GM23338 (cell line): ENCODE measurements around the gene SELENOO. TPM values are rescaled to one million over a fixed set of nuclear protein-coding genes. Genes with fewer than 3 reads are reported as not detected.

Source experiments
- ATAC-seq: fragments of 200-7000 bp; cut with Tn5 transposase; 3 replicates; pipeline ENCODE4 v1.9.1; 2020
- DNase-seq: peaks from one replicate; pipeline ENCODE4 v3.0.0-alpha.2; 2015; ENCODE audit warnings: low spot score
- H2AFZ ChIP-seq: fragments of 200-600 bp; sonication (generic); 2 replicates; pipeline ENCODE4 v1.8.0; 2016; ENCODE audit warnings: antibody characterized with exemption, mild to moderate bottlenecking, moderate library complexity
- H3F3A ChIP-seq: fragments of 200-600 bp; sonication (generic); replicated peaks from 2 replicates; pipeline ENCODE4 v1.8.0; 2017; ENCODE audit warnings: antibody characterized with exemption, mixed run types, low read depth
- H3K27ac ChIP-seq: fragments of 200-600 bp; sonication (generic); 2 replicates; pipeline ENCODE4 v1.6.1; 2016; ENCODE audit warnings: low read depth
- H3K27me3 ChIP-seq: fragments of 200-600 bp; sonication (generic); 2 replicates; pipeline ENCODE4 v1.8.0; 2016; ENCODE audit warnings: mild to moderate bottlenecking, mixed run types, moderate library complexity; ENCODE audit not compliant: insufficient read depth
- H3K36me3 ChIP-seq: fragments of 200-600 bp; sonication (generic); 2 replicates; pipeline ENCODE4 v1.8.0; 2016; ENCODE audit warnings: mild to moderate bottlenecking; ENCODE audit not compliant: insufficient read depth
- H3K4me1 ChIP-seq: fragments of 200-600 bp; sonication (generic); 2 replicates; pipeline ENCODE4 v1.8.0; 2016; ENCODE audit warnings: mild to moderate bottlenecking, moderate library complexity; ENCODE audit not compliant: insufficient read depth
- H3K4me2 ChIP-seq: fragments of 200-600 bp; sonication (generic); 2 replicates; pipeline ENCODE4 v1.7.1; 2017; ENCODE audit warnings: mixed run types
- H3K4me3 ChIP-seq: fragments of 200-600 bp; sonication (generic); 2 replicates; pipeline ENCODE4 v1.6.1; 2016; ENCODE audit warnings: mixed run types
- H3K79me2 ChIP-seq: fragments of 200-600 bp; sonication (generic); replicated peaks from 2 replicates; pipeline ENCODE4 v1.8.0; 2017; ENCODE audit warnings: mild to moderate bottlenecking; ENCODE audit not compliant: insufficient read depth
- H3K9me2 ChIP-seq: fragments of 200-600 bp; sonication (generic); 2 replicates; pipeline ENCODE4 v1.8.0; 2017; ENCODE audit not compliant: insufficient read depth
- H4K20me1 ChIP-seq: fragments of 200-600 bp; sonication (generic); replicated peaks from 2 replicates; pipeline ENCODE4 v1.8.0; 2017; ENCODE audit warnings: mild to moderate bottlenecking; ENCODE audit not compliant: insufficient read depth
- H3K27ac Mint-ChIP-seq: 2 replicates; pipeline ENCODE4 v1.8.0; 2020; ENCODE audit warnings: inconsistent platforms, mild to moderate bottlenecking, moderate library complexity, mixed read lengths
- H3K27me3 Mint-ChIP-seq: 3 replicates; pipeline ENCODE4 v1.8.0; 2022; ENCODE audit warnings: low read depth, mild to moderate bottlenecking, moderate library complexity, mixed read lengths, inconsistent platforms; ENCODE audit not compliant: insufficient read depth, poor library complexity
- H3K36me3 Mint-ChIP-seq: 3 replicates; pipeline ENCODE4 v1.8.0; 2021; ENCODE audit warnings: low read depth, mild to moderate bottlenecking, inconsistent platforms, moderate library complexity, mixed read lengths
- H3K4me1 Mint-ChIP-seq: 3 replicates; pipeline ENCODE4 v1.8.0; 2020; ENCODE audit warnings: mild to moderate bottlenecking, inconsistent platforms, mixed read lengths
- H3K4me3 Mint-ChIP-seq: 3 replicates; pipeline ENCODE4 v1.8.0; 2021; ENCODE audit warnings: moderate library complexity, mild to moderate bottlenecking, inconsistent platforms, mixed read lengths
- H3K9me3 Mint-ChIP-seq: 3 replicates; pipeline ENCODE4 v1.8.0; 2020; ENCODE audit warnings: moderate library complexity, mild to moderate bottlenecking, inconsistent platforms, mixed read lengths
- CREB1 ChIP-seq: fragments of 250-450 bp; sonication (Bioruptor Pico); IDR thresholded peaks from 2 replicates; pipeline ENCODE4 v1.5.0; 2020; ENCODE audit warnings: low read depth, mild to moderate bottlenecking, moderate library complexity
- EZH2 ChIP-seq: fragments of 200-600 bp; sonication (generic); IDR thresholded peaks from one replicate; pipeline ENCODE4 v1.8.0; 2017; ENCODE audit warnings: antibody characterized with exemption, mild to moderate bottlenecking, low read depth; ENCODE audit not compliant: unreplicated experiment
- JUNB ChIP-seq: IDR thresholded peaks from one replicate; pipeline ENCODE4 v1.6.1; 2016; ENCODE audit warnings: antibody characterized with exemption; ENCODE audit not compliant: unreplicated experiment
- NANOG ChIP-seq: IDR thresholded peaks from 2 replicates; pipeline ENCODE4 v1.6.1; 2016; ENCODE audit warnings: antibody characterized with exemption, borderline replicate concordance
- STAT1 ChIP-seq: IDR thresholded peaks from one replicate; pipeline ENCODE4 v1.6.1; 2016; ENCODE audit warnings: antibody characterized with exemption; ENCODE audit not compliant: unreplicated experiment
- ZNF114 ChIP-seq: fragments of 250-450 bp; sonication (Bioruptor Pico); IDR thresholded peaks from 2 replicates; pipeline ENCODE4 v1.5.0; 2020; ENCODE audit warnings: mild to moderate bottlenecking, moderate library complexity
- polyA plus RNA-seq: library from polyadenylated mRNA; unstranded; fragments of >200 nt; fragmentation: Nextera tagmentation; extraction: Ambion mirVana; gene quantifications from 2 replicates; pipeline ENCODE4 v1.2.1, GENCODE V29; 2016
- total RNA-seq: library from RNA; depleted of rRNA; stranded (reverse); fragments of >200 nt; shearing (Covaris generic); gene quantifications from 2 replicates; pipeline ENCODE4 v1.2.3, GENCODE V29; 2014
- TF ChIP-seq, protein P1 (sequence below): fragments of 250-450 bp; sonication (Bioruptor Pico); IDR thresholded peaks from 2 replicates; pipeline ENCODE4 v1.5.0; 2020; ENCODE audit warnings: mild to moderate bottlenecking, moderate library complexity
- TF ChIP-seq, protein P2 (sequence below), 2 experiments: fragments of 200-600 bp in 1 of 2; sonication (generic) in 1 of 2; conservative IDR thresholded peaks; 2 replicates each; pipeline versions ENCODE4 v1.5.1 to v1.6.1; 2016 to 2017; ENCODE audit warnings: antibody characterized with exemption in 2 of 2, low read depth in 2 of 2, mild to moderate bottlenecking in 2 of 2, moderate library complexity in 1 of 2
- TF ChIP-seq, protein P3 (sequence below): IDR thresholded peaks from 2 replicates; pipeline ENCODE4 v1.6.1; 2016; ENCODE audit warnings: antibody characterized with exemption

SELENOO gene
- total and polyA plus RNA-seq, 2 experiments from 2014 or later, result 6.8 to 21.3 TPM

GRCh38 chr22:50171965-50172421, 28.8 kb upstream of the SELENOO start (continued):
- TF ChIP-seq, protein P1, sequence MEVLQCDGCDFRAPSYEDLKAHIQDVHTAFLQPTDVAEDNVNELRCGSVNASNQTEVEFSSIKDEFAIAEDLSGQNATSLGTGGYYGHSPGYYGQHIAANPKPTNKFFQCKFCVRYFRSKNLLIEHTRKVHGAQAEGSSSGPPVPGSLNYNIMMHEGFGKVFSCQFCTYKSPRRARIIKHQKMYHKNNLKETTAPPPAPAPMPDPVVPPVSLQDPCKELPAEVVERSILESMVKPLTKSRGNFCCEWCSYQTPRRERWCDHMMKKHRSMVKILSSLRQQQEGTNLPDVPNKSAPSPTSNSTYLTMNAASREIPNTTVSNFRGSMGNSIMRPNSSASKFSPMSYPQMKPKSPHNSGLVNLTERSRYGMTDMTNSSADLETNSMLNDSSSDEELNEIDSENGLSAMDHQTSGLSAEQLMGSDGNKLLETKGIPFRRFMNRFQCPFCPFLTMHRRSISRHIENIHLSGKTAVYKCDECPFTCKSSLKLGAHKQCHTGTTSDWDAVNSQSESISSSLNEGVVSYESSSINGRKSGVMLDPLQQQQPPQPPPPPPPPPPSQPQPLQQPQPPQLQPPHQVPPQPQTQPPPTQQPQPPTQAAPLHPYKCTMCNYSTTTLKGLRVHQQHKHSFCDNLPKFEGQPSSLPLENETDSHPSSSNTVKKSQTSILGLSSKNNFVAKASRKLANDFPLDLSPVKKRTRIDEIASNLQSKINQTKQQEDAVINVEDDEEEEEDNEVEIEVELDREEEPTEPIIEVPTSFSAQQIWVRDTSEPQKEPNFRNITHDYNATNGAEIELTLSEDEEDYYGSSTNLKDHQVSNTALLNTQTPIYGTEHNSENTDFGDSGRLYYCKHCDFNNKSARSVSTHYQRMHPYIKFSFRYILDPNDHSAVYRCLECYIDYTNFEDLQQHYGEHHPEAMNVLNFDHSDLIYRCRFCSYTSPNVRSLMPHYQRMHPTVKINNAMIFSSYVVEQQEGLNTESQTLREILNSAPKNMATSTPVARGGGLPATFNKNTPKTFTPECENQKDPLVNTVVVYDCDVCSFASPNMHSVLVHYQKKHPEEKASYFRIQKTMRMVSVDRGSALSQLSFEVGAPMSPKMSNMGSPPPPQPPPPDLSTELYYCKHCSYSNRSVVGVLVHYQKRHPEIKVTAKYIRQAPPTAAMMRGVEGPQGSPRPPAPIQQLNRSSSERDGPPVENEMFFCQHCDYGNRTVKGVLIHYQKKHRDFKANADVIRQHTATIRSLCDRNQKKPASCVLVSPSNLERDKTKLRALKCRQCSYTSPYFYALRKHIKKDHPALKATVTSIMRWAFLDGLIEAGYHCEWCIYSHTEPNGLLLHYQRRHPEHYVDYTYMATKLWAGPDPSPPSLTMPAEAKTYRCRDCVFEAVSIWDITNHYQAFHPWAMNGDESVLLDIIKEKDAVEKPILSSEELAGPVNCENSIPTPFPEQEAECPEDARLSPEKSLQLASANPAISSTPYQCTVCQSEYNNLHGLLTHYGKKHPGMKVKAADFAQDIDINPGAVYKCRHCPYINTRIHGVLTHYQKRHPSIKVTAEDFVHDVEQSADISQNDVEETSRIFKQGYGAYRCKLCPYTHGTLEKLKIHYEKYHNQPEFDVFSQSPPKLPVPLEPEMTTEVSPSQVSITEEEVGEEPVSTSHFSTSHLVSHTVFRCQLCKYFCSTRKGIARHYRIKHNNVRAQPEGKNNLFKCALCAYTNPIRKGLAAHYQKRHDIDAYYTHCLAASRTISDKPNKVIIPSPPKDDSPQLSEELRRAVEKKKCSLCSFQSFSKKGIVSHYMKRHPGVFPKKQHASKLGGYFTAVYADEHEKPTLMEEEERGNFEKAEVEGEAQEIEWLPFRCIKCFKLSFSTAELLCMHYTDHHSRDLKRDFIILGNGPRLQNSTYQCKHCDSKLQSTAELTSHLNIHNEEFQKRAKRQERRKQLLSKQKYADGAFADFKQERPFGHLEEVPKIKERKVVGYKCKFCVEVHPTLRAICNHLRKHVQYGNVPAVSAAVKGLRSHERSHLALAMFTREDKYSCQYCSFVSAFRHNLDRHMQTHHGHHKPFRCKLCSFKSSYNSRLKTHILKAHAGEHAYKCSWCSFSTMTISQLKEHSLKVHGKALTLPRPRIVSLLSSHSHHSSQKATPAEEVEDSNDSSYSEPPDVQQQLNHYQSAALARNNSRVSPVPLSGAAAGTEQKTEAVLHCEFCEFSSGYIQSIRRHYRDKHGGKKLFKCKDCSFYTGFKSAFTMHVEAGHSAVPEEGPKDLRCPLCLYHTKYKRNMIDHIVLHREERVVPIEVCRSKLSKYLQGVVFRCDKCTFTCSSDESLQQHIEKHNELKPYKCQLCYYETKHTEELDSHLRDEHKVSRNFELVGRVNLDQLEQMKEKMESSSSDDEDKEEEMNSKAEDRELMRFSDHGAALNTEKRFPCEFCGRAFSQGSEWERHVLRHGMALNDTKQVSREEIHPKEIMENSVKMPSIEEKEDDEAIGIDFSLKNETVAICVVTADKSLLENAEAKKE (CRISPR knock-in tag), result no peak
- TF ChIP-seq CREB1 (CRISPR knock-in tag) (no peak), ZNF114 (CRISPR knock-in tag) (no peak)
- TF ChIP-seq, protein P2, sequence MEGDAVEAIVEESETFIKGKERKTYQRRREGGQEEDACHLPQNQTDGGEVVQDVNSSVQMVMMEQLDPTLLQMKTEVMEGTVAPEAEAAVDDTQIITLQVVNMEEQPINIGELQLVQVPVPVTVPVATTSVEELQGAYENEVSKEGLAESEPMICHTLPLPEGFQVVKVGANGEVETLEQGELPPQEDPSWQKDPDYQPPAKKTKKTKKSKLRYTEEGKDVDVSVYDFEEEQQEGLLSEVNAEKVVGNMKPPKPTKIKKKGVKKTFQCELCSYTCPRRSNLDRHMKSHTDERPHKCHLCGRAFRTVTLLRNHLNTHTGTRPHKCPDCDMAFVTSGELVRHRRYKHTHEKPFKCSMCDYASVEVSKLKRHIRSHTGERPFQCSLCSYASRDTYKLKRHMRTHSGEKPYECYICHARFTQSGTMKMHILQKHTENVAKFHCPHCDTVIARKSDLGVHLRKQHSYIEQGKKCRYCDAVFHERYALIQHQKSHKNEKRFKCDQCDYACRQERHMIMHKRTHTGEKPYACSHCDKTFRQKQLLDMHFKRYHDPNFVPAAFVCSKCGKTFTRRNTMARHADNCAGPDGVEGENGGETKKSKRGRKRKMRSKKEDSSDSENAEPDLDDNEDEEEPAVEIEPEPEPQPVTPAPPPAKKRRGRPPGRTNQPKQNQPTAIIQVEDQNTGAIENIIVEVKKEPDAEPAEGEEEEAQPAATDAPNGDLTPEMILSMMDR (conservative IDR thresholded peaks at IDR 0.05; ENCODE audit: low read depth in 2 of 2), result no peak

- peaks cover 18% of the 10 kb centered on the region for H3K27me3 ChIP-seq
- no peaks in the 10 kb centered on the region for H3K9me3 Mint-ChIP-seq
- no peak overlapping the region for H3K27ac ChIP-seq
- no peaks in the 10 kb centered on the region for H3K36me3 Mint-ChIP-seq
- H3K36me3 ChIP-seq, result no peaks in the 10 kb centered on the region
- no peak overlapping the region for H2AFZ ChIP-seq
- H3K27me3 Mint-ChIP-seq, result peaks cover 22% of the 10 kb centered on the region
- peaks cover 5% of the 10 kb centered on the region for H3K4me1 Mint-ChIP-seq
- H3K4me3 ChIP-seq, result no peak overlapping the region
- H3F3A ChIP-seq, result no peaks in the 10 kb centered on the region
- H3K27ac Mint-ChIP-seq, result no peak overlapping the region
- no peak overlapping the region for H3K4me3 Mint-ChIP-seq
- ATAC-seq (no peak), DNase-seq (no peak)
- no peak overlapping the region for H3K4me2 ChIP-seq
- H3K4me1 ChIP-seq, result 0 out of 2 replicates have a peak, but pooled peaks cover 7% of the 10 kb centered on the region
- no peak for TF ChIP-seq JUNB
- TF ChIP-seq CREB1 (CRISPR knock-in tag), result no peak
- TF ChIP-seq, protein P3, sequence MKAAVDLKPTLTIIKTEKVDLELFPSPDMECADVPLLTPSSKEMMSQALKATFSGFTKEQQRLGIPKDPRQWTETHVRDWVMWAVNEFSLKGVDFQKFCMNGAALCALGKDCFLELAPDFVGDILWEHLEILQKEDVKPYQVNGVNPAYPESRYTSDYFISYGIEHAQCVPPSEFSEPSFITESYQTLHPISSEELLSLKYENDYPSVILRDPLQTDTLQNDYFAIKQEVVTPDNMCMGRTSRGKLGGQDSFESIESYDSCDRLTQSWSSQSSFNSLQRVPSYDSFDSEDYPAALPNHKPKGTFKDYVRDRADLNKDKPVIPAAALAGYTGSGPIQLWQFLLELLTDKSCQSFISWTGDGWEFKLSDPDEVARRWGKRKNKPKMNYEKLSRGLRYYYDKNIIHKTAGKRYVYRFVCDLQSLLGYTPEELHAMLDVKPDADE, result no peak
- no peak for TF ChIP-seq STAT1
- no peak for TF ChIP-seq EZH2
- TF ChIP-seq NANOG, result no peak
- H4K20me1 ChIP-seq, result no peaks in the 10 kb centered on the region
- no peaks in the 10 kb centered on the region for H3K79me2 ChIP-seq
- H3K9me2 ChIP-seq, result no peaks in the 10 kb centered on the region
Observed at GRCh38 chr22:50173311-50173982, 27.4 kb upstream of the SELENOO start.
